GM18499 (cell line): ENCODE results near the gene IRS1.

Source experiments
- ATAC-seq: cut with Tn5 transposase; IDR thresholded peaks from one replicate; pipeline ENCODE4 v1.9.1; 2021; ENCODE audit warnings: moderate number of reproducible peaks; ENCODE audit not compliant: insufficient read depth, unreplicated experiment

The IRS1 gene

DNA sequence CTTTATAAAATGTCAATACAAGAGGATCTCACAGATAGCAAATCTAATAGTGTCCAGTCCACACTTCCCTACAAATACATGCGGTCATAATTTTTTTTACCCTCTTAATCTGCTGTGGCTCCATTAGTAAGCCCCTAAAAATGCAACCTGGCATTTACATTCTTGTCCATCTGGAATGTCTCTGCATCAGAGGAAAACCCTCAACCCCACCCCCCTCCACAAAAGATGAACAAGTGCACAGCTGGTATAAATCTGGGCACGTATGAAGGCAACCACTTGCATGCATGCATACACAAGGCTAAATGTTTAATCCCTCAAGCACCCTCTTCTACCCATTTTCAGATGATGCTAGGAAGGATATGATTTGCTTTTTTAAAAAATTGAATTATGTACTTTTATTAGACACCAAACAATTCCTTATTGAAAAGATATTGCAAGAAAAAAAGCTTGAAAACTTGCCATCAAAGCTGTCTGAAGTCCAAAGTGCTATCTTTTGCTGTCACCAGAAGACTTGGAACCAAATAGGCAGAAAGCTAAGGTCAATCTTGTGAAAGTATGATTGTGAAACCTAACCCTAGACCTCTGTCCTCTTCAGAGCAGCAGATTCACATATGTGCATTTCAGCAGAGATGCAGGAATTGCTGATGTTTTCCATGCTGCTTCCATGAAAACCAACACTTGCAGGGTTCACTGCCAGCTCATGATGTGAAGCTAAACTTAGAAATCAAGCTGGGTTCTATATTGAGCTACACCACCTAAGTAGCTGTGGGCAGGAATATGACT lies 39.0 kb downstream of the IRS1 start:
- no peak for ATAC-seq

DNA sequence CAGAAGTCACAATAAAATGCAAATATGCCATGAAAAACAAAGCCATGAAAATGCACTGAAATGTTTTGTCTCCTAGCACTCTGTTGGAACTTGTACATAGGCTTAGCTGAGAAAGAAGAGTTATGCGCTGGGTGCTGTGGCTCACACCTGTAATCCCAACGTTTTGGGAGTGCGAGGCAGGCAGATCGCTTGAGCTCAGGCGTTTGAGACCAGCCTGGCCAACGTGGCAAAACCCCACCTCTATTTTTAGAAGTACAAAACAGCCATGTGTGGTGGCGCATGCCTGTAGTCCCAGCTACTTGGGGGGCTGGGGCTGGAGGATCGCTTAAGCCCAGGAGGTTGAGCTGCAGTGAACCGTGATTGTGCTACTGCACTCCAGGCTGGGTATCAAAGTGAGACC lies 39.9 kb downstream of the IRS1 start:
- ATAC-seq: no peak

- ATAC-seq: no peak
Measured at GRCh38 chr2:226758921-226759640, 40.5 kb downstream of the IRS1 start.

DNA sequence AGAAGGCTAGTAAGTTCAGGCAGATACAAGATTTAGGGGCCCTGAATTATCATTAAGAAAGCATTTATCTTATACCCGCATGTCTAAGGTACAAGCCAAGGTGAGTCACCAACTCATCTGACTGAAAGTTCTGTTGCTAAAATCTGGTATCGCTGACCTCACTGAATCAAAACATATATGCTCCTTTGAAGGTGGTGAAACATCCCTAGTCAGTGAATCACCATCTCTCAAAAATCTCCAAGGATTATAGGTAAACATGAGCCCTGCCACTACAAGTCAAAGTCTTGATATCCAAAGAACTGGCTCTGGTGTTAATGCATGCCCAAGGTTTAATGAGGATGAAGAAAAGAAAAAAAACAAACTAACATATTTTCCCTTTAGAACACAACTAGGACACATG lies 43.5 kb downstream of the IRS1 start:
- no peak for ATAC-seq

- no peak for ATAC-seq
Measured at GRCh38 chr2:226755631-226756030, 44.0 kb downstream of the IRS1 start.

- ATAC-seq: no peak
Measured at GRCh38 chr2:226754821-226755604, 44.6 kb downstream of the IRS1 start.

DNA sequence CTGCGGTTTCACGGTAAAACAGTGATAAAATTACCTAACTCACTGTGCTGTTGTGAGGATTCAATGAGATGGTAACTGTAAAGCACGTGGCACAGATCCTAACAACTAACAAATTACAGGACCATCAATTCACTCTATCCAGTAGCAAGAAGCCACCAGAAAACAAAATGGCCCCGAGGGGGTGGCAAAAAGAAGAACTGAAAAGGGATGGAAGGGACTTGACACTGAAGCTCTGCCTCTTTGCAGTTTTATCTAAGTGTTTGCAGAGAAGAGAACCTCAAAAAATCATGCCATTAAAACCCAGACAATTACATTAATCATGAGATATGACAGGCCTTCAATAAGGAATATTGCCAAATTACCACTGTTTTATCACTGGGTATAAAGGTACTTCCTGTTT lies 46.7 kb downstream of the IRS1 start:
- ATAC-seq: no peak

GRCh38 chr2:226747288-226747687 lies 52.3 kb downstream of the IRS1 start:
- no peak for ATAC-seq

DNA sequence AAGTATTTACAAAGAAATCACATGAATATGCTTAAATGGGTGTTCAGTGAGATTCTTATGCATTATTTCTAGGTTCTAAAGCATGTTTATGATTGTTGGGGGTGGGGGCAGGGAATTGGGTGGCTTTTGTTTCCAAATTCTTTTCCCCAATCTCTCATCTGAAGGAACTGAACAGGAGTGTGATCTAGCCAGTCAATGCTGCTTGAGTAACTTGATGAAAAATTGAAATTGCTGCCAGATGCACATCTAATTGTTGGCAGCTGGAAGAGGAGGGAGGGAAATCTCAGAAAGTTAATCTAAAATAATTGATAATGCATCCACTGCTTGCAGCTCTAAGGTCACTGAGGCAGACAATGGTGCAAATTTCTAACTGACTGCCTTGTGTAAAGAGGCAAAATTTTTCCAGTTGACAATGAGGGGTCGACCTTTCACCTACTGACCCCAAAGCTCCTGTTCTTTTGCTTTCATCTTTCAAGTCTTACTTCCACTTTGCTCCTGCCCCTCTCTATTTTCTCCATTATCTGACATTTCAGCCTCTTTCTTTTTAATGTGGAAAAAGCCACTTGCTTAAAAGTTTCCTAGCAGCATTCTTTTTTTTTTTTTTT lies 53.3 kb downstream of the IRS1 start:
- no peak for ATAC-seq

GRCh38 chr2:226743915-226744314 lies 55.7 kb downstream of the IRS1 start:
- ATAC-seq: no peak

DNA sequence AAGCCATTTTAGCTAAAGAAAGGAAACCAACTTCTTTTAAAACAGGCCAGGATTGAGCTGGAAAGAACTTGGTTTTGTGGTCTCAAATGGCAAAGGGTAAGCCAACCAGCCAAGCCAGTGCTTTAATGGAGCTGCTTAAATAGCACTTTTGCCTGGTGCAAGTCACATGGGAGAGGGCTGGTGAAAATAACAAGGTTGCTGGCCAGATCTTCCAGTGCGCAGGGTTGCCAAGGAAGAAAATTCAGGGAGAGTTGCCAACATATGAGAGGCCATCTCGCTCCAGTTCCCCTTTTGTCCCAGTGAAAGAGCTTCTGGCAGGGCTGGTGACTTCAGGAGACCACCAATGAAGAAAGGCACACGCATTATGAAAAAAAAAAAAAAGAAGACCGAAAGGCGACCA lies 57.3 kb downstream of the IRS1 start:
- no peak for ATAC-seq

DNA sequence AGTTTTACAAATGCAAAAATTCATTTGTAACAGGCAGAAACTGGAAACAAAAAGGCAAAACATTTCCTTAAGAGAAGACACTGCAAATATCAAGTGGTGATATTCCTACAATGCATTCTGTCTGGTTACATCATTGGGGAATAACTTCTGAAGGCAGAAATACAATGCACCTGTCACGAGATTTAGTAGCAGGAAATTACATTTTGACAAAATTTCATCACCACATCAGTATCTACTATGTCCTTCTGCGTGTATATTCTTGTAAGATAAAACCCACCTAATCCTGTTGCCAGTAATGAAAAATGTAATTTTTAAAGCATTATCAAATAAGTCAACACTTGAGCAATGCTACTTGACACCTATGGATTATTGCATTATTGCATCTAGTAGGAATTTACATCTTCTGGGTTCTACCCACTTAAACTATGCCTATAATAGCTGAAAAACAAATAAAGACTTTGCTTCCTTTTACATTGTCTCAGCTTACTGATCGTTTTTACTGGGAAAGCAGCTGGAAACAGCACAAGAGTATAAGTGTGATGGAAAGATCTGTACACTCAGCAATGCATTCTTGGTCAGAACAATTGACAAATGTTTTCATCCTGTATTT lies 59.5 kb downstream of the IRS1 start:
- ATAC-seq: no peak

GRCh38 chr2:226739545-226740030 lies 60.0 kb downstream of the IRS1 start:
- no peak for ATAC-seq

DNA sequence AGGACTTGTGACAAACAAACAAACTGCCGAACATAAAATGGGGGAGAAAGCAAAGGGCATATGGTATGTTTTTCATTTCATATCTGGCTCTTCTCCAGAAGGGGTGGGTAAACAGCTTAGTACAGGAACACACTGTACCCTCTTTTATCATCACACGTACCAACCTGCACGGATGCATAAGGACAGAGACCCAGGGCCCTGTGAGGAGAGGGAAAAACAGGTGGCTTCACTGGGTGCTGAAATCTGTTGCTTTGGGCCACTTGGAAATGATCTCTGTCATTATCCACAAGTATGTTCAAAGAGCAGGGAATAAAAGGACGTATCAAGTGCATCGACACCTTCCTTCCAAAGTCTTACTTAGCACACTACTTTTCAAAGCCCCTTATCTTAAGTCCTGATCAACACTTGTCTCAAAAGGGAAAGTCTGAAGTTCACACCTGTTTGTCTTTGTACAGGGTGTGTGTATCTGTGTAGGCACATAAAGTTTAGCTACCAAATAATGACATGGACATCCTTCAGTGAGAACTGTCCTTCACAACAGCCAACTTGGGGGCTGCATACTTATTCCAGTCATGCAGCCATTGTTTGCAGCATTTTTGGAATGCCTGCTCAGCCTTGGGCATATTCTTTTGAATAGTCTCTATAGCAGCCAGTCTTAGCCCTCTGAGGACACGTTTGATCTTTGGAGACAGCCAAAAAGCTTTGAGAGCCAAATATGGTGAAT lies 60.6 kb downstream of the IRS1 start:
- ATAC-seq: no peak

DNA sequence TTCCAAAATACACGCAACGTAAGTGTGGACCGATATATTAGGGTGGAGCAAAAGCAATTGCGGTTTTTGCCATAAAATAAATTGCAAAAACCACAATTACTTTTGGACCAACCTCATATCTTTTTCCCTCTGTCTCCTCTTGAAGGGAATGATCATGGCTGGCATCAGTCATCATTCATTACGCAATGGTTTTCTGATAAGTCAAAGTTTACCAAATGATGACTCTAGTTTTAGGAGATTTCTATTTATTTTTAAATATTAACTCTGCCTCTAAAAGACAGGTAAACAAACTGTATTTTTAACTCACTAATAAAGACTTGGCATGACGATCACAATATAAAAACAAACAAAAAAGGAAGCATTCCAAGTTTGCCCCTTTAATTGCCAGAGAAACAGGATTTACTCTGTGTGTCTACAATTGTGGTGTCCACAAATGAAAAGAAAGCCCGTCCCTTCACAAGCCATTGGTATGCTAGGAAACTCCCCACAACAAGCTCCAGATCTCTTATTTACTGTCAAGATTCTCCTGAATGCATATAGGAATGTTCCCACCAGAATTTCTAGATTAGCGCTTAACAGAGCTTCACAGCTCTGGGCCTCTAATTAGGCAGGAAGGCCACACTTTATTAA lies 61.3 kb downstream of the IRS1 start:
- ATAC-seq: no peak

GRCh38 chr2:226736382-226736781 lies 63.2 kb downstream of the IRS1 start:
- ATAC-seq: no peak

GRCh38 chr2:226733927-226734564 lies 65.6 kb downstream of the IRS1 start:
- ATAC-seq: no peak

DNA sequence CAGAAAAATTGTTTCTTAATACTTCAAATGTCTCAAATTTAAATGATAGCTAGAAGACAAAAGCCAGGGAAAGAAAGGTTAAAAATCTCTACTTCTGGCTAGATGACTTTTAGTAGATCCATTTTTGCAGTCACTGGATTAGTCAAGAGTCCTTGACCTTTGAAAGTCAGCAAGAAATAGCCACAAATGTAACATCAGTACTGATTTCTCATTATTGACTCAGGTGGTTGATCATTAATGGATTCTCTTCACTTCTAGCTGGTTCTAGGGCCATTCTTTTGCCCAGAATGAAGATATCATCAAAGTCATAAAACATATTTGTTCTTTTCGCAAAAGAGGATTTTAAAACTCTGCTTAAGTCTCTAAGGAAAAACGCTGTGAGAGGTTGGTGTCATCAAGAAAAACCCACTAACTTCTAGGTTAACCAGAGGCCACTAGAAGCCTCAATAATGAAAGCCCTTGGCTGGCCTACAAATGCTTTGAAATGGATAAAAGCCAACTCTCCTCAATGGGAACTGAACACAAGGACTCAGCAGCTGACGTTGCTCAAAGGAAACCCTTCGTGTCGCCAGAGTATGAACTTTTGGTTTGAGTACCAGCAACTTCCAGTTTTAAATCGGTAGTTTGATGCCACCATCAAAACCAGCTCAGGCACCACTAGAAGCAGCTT lies 66.3 kb downstream of the IRS1 start:
- ATAC-seq: no peak
